Adrenal gland (tissue), 12 donors: Measurements from ENCODE around the gene VEPH1. TPM values are rescaled to one million over a fixed set of nuclear protein-coding genes. Genes with fewer than 3 reads are reported as not detected.

Experiments
- DNase-seq, 7 donors: peaks; one replicate each; pipeline ENCODE4 v3.0.0-alpha.2; 2019 to 2020
- H3K27ac ChIP-seq, 5 donors: fragments of 200-600 bp; sonication (generic) in 4 of 5; 1 replicate in 3 of 5; 2 replicates in 2 of 5; pipeline versions ENCODE4 v1.5.1 to v1.8.0; 2016 to 2020; ENCODE audit warnings: mild to moderate bottlenecking in 1 of 5
- H3K27me3 ChIP-seq: fragments of 200-600 bp; 2 replicates; pipeline ENCODE4 v1.8.0; 2021
- H3K36me3 ChIP-seq, 2 donors: fragments of 200-600 bp; replicated peaks in 1 of 2; 1 replicate in 1 of 2; 2 replicates in 1 of 2; pipeline versions ENCODE4 v1.5.1 to v1.8.0; 2018 to 2022
- H3K4me1 ChIP-seq, 2 donors: fragments of 200-600 bp; replicated peaks in 1 of 2; 1 replicate in 1 of 2; 2 replicates in 1 of 2; pipeline versions ENCODE4 v1.5.1 to v1.8.0; 2018 to 2021
- H3K4me3 ChIP-seq, 4 donors: fragments of 200-600 bp; sonication (generic) in 3 of 4; one replicate each; pipeline ENCODE4 v1.5.1; 2016 to 2018
- H3K9me3 ChIP-seq, 3 donors: fragments of 200-600 bp; sonication (generic) in 1 of 3; replicated peaks in 1 of 3; 1 replicate in 2 of 3; 2 replicates in 1 of 3; pipeline versions ENCODE4 v1.5.1 to v1.8.0; 2016 to 2021
- CTCF ChIP-seq, 6 experiments: fragments of 450-650 bp in 4 of 6; fragments of 200-600 bp in 2 of 6; sonication (generic) in 1 of 6; IDR thresholded peaks; 1 replicate in 5 of 6; 2 replicates in 1 of 6; pipeline versions ENCODE4 v1.5.1 to v1.8.0; 2016 to 2021; ENCODE audit warnings: antibody characterized with exemption in 6 of 6, mild to moderate bottlenecking in 2 of 6, moderate library complexity in 1 of 6
- POLR2A ChIP-seq, 2 donors: fragments of 450-650 bp; IDR thresholded peaks; one replicate each; pipeline ENCODE4 v1.6.1; 2017; ENCODE audit warnings: antibody characterized with exemption in 2 of 2, mild to moderate bottlenecking in 2 of 2, moderate library complexity in 1 of 2
- WGBS, 4 donors: extraction: QIAGEN DNeasy Blood & Tissue Kit in 2 of 4; methylation state at CpG; one replicate each; pipeline versions ENCODE4 v1.1.5 to v1.1.7; 2013 to 2017; 5-methylcytosine and 5-hydroxymethylcytosine counted together
- intact Hi-C, 2 donors: fragments of 100-400 bp; cut with DNase I; formaldehyde crosslinking; loops; one replicate each; pipeline versions ENCODE4 v1.14.1 to v1.15.0; 2022 to 2023
- polyA plus RNA-seq, 3 donors: library from polyadenylated mRNA; stranded (reverse); fragments of 200-250 nt in 2 of 3; fragments of 350-450 nt in 1 of 3; fragmentation: Illumina TruSeq in 1 of 3; extraction: RNeasy Lipid Tissue Mini Kit (QIAGEN cat#74804) in 1 of 3; gene quantifications; one replicate each; pipeline ENCODE4 v1.2.3, GENCODE V29; 2013 to 2014
- total RNA-seq, 9 donors: library from RNA; depleted of rRNA in 4 of 9; stranded (reverse); fragments of >200 nt in 4 of 9; fragments of 120-200 nt in 1 of 9; fragmentation: NEBNext Ultra II Directional in 1 of 9; extraction: Animal tissue kit (Norgen Biotek cat#: 25700) in 1 of 9; gene quantifications; one replicate each; pipeline versions ENCODE4 v1.1.0 to v1.2.4, GENCODE V29; 2013 to 2023
- donor health status: healthy with polysubstance abuse.
- donor health status: Bipolar disorder and iron deficiency.
- donor health status: DM: yes; HTN: yes; CAD: no.
- donor health status: DM: no; HTN: no; CAD: no.
- donor health status: DM: no; HTN: no; CAD: no.
- donor health status: DM: yes; HTN: yes; CAD: no.

VEPH1 gene
- total and polyA plus RNA-seq, 12 donors: 16.0 to 124 (median 55.2) TPM

- intact Hi-C loops: no loop called here
- Histone ChIP-seq H3K4me3 (no peak overlapping the region), H3K36me3 (no peaks in the 10 kb centered on the region), H3K27ac (no peak overlapping the region), H3K4me1 (peaks cover 7 to 16% of the 10 kb centered on the region in 2 donors), H3K27me3 (no peaks in the 10 kb centered on the region), H3K9me3 (no peaks in the 10 kb centered on the region)
- no peak for DNase-seq
- TF ChIP-seq POLR2A (IDR thresholded peaks at IDR 0.05) (no peak), CTCF (IDR thresholded peaks at IDR 0.05) (no peak)
Measured at GRCh38 chr3:157280354-157280753, 222.9 kb downstream of the VEPH1 start.

GRCh38 chr3:157279237-157279636 is 224.0 kb downstream of the VEPH1 start:
- Histone ChIP-seq H3K9me3 (no peaks in the 10 kb centered on the region), H3K4me1 (peaks cover 7 to 16% of the 10 kb centered on the region in 2 donors), H3K27ac (no peak overlapping the region), H3K27me3 (no peaks in the 10 kb centered on the region), H3K4me3 (no peak overlapping the region), H3K36me3 (no peaks in the 10 kb centered on the region)
- TF ChIP-seq POLR2A (IDR thresholded peaks at IDR 0.05): no peak
- TF ChIP-seq CTCF (IDR thresholded peaks at IDR 0.05): no peak
- intact Hi-C loops: no loop called here
- DNase-seq: no peak
- WGBS, 4 donors: 96 to 98% (median 97%) methylated on average over 1 of the region's 1 CpG

GRCh38 chr3:157276801-157277200 is 226.4 kb downstream of the VEPH1 start:
- intact Hi-C loops: no loop called here
- DNase-seq: no peak
- Histone ChIP-seq H3K27ac (no peak overlapping the region), H3K4me3 (no peak overlapping the region), H3K4me1 (peaks cover 0 to under 1% of the 10 kb centered on the region in 2 donors), H3K27me3 (no peaks in the 10 kb centered on the region), H3K9me3 (no peaks in the 10 kb centered on the region), H3K36me3 (no peaks in the 10 kb centered on the region)
- TF ChIP-seq POLR2A (IDR thresholded peaks at IDR 0.05) (no peak), CTCF (IDR thresholded peaks at IDR 0.05) (no peak)
- 71 to 89% (median 82%) methylated on average over 3 of the region's 3 CpGs for WGBS, 4 donors

- H3K4me3 ChIP-seq: no peak overlapping the region
- 69 to 83% (median 81%) methylated on average over 2 of the region's 2 CpGs for WGBS, 4 donors
- intact Hi-C loops: no loop called here
- TF ChIP-seq POLR2A (IDR thresholded peaks at IDR 0.05) (no peak), CTCF (IDR thresholded peaks at IDR 0.05) (no peak)
- no peaks in the 10 kb centered on the region for H3K27me3 ChIP-seq
- no peaks in the 10 kb centered on the region for H3K9me3 ChIP-seq
- no peaks in the 10 kb centered on the region for H3K4me1 ChIP-seq
- DNase-seq: no peak
- no peaks in the 10 kb centered on the region for H3K36me3 ChIP-seq
- H3K27ac ChIP-seq: no peak overlapping the region
Measured at GRCh38 chr3:157275832-157276231, 227.4 kb downstream of the VEPH1 start.
